GM18526 (cell line): Measurements from ENCODE around the gene SPRYD3.

Experiments
- POLR2A ChIP-seq: IDR thresholded peaks from 3 replicates; pipeline ENCODE4 v1.6.1; 2011; ENCODE audit not compliant: insufficient read length; ENCODE audit errors: extremely low read depth

SPRYD3 gene, protein sequence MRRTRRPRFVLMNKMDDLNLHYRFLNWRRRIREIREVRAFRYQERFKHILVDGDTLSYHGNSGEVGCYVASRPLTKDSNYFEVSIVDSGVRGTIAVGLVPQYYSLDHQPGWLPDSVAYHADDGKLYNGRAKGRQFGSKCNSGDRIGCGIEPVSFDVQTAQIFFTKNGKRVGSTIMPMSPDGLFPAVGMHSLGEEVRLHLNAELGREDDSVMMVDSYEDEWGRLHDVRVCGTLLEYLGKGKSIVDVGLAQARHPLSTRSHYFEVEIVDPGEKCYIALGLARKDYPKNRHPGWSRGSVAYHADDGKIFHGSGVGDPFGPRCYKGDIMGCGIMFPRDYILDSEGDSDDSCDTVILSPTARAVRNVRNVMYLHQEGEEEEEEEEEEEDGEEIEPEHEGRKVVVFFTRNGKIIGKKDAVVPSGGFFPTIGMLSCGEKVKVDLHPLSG

DNA sequence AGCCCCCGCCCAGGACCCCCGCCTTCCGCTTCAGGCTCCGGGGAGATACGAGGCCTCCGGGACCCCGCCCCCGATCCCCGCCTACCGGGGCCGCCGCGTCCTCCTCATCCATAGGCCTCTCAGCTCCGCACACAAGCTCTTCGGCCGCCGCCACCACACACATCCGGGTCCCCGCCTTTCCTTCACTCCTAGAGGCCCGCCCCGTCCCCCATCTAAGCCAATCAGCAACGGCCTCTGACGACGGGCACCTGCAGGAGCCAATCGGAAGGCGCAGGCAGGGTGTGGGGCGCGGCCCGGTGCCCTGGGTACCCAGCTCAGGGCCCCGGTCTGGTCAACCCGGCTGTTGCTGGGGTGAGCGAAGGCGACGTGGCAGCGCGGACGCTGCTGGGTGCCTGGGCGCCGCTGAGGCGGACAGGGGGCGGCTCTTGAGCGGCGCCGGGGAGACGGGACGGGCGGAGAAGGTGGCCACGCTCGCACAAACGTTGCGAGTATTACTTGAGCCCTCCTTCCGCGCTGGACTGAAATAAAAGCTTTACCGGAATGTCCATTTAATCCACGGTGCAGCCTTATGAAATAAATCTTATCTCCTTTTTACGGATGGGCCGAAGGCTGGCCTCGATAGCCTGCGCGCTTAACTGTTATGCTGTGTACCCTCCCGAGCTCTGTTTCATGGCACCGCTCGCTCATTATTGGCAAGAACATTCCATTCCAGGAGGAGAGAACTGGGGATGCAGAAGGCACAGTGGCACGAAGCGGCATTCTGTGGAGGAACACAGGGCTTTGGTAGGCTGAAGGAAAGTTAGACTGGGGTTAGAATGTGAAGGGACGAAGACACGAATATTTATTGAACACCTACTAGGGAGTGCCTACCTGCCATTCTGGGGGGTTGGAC lies at the start of gene SPRYD3:
Gene SPRYD3, minus strand, starts transcription at position 165 of the 892 bp plus-strand sequence. Its CDS starts 57 bp downstream, at position 108.
- TF ChIP-seq POLR2A, result peak; percentile 95

DNA sequence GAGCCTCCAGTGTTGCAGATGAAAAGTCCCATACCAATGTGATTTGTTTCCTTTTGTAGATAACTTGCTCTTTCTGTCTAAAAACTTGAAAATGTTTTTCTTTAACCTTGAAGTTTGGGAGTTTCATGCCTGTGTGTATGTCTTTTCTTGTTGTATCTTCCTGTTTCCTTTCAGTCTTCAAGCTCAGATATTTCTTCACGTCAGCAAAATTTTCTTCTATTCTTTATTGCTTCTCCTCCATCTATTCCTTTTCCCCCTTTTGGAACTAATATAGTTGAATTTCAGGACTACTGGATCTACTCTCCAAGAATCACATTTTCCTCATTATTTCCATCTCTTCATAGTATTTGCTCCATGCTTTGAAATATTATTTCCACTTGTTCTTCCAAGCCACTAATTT lies 48.0 kb upstream of the SPRYD3 start:
- no peak for TF ChIP-seq POLR2A

DNA sequence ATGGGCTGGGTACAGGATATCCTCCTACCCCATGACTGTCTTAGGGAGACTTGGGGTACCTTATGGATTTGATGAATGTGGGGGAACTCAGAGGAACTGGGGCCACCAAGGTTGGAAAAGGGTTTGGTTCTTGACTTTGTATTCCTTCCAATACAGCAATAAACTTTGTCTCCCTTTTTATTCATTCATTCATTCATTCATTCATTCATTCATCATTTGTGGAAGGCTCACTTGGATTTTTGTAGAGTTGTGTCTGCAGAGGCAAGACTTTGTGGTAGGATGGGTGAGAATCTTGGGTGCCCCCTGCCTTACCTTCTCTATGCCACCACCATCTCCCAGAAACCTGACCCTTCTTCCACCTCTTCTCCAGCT lies 45.1 kb upstream of the SPRYD3 start:
- TF ChIP-seq POLR2A, result no peak

DNA sequence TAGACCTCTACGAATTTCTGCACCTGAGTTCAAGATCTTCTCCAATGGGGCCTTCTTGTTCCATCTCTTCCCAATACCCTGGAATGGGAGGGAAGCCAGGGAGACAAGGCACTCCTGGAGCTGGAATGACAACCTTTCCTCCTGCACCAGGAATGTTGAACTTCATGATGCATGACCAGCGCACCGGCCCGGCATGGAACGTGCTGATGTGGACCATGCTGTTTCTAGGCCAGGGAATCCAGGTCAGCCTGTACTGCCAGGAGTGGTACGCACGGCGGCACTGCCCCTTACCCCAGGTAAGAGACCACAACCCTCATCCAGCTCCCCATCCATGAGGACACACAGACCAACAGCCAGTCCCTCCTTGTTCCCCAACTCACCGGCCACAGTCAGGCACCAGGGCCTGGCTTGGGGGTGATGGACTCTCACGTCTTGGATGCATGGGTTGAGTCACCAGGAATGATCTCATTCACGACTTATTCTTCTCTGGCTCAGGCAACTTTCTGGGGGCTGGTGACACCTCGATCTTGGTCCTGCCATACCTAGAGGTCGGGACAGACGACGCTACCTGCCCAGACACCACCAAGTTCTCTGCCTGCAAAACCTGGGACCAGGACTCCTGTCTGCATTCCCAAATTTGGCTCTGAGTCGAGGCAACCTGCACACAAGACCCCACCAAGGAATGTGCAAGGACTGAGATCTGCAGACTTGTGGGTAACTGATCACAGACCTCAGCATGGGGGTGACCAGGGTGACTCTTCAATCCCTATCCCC lies 44.6 kb upstream of the SPRYD3 start:
- no peak for TF ChIP-seq POLR2A

DNA sequence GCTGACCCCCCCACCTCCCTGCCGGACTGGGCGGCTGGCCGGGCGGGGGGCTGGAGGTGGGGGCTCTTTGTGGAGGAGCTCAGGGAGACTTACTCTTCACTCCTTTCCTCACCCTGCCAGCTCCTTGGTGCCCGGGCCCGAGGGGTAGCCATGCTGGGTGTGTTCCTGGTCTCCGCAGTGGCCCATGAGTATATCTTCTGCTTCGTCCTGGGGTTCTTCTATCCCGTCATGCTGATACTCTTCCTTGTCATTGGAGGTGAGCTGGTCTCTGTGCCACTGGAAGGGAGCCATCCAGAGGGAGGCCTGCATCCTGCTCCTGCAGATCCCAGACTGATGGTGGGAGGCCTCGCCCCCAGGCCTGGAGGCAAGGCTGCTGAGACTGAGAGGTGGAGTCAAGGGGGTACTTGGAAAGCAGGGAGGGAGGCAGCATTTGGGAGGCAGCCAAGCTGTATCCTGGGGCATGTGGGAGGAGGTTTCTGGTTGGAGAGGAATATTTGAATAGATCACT lies 43.8 kb upstream of the SPRYD3 start:
- no peak for TF ChIP-seq POLR2A

DNA sequence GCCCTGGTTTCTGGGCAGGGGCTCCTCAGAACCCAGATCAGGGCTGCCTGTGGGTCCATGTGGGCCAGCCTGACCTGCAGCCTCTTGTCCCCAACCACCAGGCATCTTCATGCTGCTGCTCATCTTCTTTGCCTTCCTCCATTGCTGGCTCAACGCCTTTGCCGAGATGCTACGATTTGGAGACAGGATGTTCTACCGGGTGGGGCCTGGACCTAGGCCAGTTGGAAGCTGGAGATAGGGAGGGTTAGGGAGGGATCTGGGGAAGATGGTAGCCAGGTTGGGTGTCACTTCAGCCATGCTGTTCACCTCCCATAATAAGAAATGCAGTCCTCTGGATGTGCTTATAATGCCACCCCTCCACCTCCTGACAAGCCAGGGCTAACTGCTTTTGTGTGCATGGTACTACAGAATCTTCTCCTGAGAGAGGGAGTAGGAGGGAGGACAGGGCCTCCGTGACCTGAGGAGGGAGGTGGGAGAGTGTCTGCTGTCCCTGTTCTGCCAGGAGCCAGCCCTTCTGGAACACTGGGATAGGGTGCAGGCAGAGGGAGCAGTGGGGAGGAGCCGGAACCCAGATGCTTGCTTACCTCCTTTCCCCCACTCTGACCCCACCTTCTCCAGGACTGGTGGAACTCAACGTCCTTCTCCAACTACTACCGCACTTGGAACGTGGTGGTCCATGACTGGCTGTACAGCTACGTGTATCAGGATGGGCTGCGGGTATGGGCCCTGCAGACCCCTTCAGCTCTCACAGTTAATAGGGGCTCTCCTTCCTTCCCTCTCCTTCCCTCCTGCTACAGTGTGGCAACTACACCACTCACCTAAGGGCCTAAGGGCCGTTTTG lies 41.7 kb upstream of the SPRYD3 start:
- no peak for TF ChIP-seq POLR2A

DNA sequence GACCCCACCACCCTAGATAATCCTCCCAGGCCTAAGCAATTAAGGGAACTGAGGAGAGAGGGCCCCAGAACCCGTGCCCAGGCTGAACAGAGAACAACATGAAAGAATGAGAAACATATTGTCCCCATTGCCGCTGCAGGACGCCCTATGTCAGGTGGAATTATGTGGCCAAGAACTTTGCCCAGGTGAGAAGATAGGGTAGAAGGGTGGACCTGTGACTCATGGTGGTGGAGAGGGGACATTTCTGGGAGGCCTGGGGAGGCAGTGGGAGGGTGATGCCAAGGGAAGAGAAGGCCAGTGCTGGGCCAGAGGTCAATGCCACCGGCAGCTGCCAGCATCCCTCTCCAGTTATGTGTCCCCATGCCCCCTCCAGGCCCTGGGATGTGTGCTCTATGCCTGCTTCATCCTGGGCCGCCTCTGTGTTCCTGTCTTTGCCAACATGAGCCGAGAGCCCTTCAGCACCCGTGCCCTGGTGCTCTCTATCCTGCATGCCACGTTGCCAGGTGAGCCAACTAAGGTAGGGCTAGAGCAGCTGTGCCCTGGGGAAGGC lies 39.6 kb upstream of the SPRYD3 start:
- no peak for TF ChIP-seq POLR2A

DNA sequence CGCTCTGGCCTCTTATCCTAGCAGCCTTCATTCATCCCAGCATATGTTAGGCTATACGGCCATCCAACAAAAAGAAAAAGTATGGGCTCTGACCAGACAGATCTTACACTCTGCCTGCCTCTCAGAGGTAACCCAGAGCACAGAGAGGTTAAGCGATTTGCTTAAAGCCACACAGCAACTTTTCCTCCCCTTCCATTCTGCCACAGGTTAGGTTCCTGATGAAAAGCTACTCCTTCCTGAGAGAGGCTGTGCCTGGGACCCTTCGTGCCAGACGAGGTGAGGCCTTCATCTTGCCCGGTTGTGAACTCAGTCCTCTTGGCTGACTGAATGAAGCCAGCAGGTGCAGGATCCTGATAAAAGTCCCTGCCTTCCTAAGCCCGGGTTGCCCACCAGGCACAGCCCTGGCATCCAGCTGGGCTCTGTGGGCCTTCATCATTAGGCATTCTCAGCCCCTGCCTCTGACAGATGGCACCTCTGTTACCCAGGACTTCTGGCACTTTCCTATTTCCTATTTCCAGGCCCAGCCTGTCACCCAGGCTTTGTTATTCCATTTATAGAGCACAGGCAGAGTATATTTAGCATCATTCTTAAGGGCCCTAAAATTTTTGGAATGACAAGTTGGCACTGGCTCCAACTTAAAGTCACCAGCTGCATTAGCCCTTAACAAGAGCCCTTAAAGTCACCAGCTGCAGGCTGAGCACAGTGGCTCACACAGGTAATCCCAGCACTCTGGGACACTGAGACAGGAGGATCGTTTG lies 36.9 kb upstream of the SPRYD3 start:
- TF ChIP-seq POLR2A, result no peak

DNA sequence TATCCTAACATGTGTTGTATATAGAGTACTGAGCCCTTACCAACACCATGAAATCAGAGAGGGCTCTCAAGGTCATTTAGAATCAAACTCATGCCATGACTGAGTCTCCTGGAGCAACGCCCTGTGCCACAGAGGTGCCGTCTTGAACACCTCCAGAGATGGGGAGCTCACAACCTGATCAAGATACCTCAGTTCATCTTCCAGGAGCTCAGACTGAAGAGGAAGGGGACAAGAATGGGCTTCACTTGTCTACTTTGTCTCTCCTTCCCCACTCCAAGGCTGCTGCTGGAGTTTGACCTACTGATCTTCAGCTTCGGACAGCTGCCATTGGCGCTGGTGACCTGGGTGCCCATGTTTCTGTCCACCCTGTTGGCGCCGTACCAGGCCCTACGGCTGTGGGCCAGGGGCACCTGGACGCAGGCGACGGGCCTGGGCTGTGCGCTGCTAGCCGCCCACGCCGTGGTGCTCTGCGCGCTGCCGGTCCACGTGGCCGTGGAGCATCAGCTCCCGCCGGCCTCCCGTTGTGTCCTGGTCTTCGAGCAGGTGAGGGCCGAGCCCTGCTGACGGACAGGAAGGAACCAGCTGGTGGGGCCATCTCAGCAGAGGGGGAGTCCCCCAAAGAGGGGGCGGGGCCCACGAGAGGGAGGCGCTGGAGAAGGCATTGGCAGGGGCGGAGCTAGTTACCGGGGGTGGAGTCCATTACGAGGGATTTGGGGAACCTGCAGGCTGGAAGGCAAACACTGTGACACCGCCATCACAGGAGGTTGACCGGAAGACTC lies 36.1 kb upstream of the SPRYD3 start:
- no peak for TF ChIP-seq POLR2A

DNA sequence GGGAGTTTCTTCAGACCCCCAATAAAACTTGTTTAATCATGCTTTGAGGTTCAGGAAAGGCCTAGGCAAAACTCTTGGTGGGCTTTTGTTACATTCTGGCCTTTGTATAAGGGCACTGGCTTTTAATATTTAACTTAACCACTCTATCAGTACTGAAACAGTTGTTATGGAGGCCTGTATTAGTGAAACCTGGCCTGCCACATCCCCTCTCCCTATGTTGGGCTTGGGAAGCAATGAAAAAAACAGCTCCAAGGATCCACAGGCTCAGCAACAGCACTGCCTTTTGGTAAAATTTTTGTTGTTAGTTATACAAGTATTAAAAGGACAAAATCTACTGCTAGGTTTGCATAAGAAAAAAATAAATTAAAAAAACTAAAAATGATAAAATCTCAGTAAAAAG lies 34.8 kb upstream of the SPRYD3 start:
- no peak for TF ChIP-seq POLR2A

DNA sequence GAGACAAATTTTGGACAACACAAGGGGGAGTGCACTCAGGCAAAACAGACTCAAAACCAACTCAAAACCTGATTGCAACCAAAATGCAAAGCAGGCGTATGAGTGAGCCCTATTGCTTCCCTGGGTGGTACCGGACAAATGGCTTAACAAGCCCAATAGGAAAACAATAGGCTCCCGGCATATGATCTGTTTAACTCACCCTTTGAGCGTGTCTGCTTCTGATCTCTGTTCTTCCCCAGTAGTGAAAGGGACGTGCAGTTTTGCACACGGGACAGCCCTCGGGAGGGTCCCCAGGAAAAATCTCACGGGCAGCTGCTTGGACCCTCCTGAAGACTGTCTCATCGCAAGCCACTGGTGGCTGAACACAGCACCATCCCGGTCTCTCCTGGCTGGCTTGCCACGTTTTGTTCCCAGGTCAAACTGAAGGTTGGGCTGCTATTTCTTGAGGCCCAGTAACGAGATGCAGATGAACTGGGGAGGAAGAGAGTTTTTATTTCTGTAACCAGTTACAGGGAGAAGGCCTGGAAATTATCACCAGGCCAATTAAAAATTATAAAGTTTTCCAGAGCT lies 34.0 kb upstream of the SPRYD3 start:
- TF ChIP-seq POLR2A, result no peak

DNA sequence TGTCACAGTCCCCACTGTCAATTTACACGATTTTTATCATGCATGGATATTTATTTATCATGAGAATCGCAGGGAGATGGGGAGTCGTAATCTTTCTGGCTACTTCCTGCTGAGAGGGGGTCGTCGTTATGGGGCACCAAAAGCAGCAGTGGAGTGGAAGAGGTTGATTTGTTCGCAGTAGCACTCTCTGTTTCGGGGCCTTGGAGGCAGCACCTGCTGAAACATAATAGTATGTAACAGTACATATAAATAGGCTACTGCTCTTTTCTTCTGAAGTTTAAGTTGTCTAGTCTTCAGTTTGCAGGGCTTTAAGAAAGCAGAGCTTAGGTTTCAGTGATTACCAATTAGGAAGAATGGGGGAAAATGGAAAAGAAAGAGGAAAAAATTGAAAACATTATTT lies 27.9 kb upstream of the SPRYD3 start:
- no peak for TF ChIP-seq POLR2A
